GM21447 (cell line): ENCODE measurements around the gene TRIO.

Experiments
- ATAC-seq: cut with Tn5 transposase; IDR thresholded peaks from one replicate; pipeline ENCODE4 v1.9.1; 2021; ENCODE audit not compliant: unreplicated experiment

Gene TRIO

DNA sequence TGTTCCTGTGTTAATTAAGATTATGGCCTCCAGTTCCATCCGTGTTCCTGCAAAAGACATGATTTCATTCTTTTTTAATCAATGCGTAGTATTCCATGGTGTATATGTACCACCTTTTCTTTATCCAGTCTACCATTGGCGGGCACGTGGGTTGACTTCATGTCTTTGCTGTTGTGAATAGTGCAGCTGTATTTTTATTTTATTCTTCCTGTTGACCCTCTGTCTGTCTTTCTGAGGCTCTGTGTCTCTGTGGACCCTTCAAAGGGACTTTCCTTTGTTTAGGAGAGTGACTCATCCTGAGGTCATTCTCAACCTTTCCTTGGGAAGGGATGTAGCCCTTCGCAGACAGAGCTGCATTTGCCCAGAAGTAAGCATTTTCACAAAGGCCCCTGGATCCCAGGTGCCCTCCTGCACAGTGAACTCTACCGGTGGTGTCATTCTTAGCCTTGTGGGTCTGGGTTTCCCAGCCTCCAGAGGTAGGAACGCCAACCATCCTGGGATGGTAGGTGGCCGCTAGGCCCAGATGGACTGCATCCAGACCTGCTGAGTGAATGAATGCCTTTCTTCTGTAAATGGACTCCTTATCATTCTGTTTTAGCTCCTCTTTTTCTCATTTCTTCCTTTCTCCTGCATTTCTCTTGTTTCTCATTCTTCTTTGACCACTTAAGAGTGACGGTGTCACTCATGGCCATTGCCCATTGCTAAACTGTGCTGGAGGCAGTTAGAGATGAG, 22.4 kb downstream of the TRIO start:
- no peak for ATAC-seq

DNA sequence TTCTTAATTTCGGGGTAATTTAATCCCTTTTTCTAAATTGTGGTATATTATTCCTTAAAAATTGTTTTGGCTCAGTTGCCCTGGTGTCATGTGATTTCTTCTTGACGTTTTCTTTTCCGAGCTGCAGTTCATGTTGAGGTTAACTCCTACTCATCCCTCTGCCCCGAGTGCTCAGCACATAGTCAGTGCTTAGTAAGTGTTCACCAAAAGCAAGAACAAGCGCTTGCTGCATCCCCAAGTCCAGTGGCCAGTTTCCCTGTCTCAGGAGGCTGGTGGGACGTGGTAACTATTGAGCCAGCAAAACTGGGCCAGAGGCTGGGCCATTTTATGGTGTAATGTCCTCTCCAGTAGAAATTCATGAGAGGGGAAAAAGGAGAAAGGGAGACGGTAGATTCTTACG, 23.3 kb downstream of the TRIO start:
- no peak for ATAC-seq

DNA sequence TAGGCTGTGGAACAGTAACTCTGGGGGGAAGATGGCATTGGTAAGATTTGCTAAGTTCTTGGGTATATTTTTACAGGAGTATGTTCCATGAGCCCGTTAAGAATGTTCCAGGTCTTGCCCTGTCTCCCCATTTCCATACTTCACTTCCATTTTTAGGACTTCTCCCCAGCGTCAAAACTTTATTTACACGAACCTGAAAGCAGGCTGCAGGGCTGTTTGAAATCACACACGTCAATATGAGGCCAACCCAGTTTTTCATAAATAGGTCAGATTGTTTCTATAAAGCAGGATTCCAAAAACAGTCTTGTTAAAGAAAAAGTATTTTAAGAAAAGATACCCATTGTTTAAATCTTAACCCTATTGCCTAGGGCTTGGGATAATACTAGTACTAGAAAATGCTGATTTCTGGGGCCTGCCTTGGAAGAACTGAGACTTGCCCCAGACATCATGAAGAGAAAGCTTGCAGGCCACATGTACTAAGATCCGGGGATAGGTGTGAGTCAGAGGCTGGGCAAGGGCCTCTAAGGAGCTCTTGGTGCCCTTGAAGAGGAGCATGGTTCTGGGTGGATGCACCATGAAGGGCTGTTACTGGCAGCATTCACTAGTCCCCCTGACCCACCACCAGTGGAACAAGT, 24.2 kb downstream of the TRIO start:
- peak; percentile 34 for ATAC-seq

DNA sequence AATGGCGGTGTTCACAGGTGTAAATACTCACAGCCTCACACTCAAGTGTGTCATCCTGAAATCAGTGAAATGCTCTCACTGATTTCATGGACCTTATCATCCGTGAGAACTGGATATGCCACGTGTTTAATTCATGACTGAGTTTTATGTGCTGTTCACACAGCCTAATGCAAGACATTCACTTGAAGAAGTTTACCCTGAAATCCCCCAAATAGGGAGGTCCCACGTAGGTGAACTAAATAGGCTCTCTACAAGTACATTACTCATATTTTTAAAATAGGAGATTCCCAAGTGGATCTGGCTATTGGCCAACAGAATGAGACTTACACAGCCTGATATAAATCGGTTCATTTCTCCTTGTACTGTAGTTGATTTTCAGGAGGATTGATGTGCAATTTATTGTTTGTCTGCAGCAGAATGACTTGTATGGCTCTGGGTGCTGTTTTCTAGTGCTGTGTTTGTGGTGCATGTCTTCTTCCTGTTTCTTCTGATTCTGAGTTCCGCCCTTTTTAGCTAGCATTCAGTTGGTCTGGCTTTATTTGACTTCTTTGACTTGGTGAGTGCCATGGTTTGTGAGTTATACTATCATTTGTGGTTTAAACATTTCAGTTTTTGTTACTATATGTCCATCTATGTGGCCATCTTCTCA, 25.1 kb downstream of the TRIO start:
- ATAC-seq: peak; percentile 47

DNA sequence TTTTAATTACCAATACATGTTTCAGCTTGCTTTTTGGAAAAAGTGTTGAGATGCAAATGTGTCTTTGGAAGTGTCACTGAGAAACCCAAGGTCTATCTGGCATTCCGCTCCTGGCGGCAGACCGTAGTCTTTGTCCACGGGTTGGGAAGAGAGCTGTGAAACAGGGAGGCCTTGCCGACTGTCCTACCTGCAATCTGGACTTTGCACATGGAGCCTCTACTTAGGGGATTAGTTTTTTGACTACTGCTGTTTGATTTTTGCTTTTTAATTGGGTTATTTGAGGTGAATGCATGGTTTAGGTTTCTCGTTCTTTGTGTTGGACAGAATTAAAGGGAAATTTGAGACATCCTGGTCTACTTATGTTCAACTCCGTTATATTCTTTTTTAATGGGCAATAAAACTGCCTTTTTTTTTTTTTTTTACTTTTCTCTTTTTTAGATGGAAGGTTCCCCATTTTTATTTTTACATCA, 25.7 kb downstream of the TRIO start:
- peak; percentile 5 for ATAC-seq

DNA sequence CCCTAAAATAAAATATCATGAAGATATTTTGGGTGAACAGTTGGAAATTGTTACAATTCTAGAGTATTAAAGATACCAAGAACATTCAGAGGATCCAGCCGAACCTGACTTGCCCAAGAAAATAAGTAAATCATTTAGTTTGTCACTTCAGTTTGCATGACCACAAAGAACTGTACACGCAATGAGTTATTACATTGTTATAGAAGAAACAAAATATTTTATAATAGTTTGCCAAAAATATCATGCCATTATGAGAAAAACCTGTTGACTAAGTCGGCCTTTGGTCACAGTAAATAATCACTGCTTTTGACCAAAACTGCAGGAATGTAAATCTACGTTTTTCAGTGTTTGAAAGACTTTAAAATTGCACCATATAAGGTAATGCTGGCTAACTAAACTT, 27.9 kb downstream of the TRIO start:
- ATAC-seq: no peak

DNA sequence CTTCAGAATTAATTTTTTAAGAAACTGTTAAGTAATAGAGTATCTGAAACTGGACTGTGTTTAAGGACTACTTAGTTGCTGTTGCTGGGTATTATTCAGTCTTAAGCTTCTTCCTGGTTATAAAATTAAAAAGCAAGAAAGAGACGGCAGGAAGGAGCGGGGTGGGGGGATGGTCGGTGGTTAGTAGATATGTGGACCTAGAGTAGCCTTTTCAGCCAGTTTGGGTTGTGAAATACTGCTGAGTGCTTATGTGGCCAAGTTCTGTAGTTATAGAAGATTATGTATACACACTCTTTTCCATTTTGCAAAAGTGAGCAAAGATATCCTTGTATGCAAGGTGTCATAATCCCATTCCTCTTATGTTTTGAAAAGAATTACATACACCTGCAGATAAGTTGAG, 28.5 kb downstream of the TRIO start:
- ATAC-seq: peak; percentile 18

DNA sequence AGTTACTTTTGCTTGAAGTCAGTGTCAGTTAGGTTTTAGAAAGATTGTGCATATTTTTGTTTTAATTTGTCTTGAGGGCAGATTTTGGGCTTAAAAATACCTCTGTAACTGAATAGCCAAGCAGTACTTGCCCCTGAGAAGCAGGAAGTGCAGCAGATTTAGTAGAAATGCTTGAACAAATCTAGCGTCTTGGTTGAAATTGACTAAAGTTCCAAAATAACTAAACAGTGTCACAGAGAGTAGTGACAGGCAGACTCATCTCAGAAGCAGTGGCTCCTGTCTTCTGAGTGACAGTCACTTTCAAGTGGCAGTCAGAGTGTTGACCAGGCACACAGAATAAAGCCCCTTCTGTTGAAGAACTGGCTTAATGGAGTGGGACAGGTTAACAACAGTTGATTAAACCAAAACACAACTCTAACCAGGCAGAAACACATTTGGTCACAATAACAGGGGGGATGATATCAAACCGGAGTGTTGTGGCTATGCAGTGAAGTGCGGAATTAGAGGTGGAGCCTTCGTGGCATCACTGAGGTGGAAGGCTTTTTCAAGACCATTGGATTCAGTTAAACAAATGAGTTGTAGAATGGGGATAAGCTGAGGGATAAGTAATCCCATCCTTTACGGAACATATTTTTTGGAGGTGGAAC, 29.1 kb downstream of the TRIO start:
- ATAC-seq: peak; percentile 49

DNA sequence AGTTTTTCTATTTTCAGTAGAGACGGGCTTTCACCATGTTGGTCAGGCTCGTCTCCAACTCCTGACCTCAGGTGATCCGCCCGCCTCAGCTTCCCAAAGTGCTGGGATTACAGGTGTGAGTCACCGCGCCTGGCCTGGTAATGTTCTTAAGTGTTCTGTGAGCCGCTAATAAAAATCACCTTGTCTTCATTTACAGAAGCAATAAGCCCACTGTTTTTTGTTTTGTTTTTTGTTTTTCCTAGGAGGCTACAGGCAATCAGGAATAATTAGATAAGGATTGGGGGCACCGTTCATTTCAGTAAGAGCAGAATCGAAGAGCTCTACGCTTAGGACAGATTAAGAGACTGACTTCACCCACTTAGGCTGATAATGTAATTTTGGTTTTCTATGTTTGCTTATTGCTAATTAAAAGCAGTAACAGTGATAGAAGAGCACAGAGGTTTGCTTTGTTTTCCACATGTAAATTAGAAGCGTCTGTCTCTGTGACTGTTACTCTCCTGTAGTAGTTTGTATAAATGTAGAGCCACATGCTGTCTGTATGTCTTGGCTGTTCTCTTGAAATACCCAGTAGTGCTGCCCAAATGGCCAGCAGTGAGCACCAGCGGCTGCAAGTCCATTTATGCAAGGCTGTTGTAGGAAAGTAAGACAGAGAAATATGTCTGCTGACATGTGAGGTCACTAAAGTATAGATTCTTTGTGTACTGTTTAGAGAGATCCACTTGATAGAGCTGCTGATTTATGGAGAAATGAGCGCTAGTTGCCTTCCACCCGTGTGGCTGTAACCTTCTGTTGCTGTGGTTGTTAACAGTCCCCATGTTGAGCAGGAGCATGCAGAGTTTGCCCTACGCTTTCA, 30.5 kb downstream of the TRIO start:
- ATAC-seq: peak; percentile 7

DNA sequence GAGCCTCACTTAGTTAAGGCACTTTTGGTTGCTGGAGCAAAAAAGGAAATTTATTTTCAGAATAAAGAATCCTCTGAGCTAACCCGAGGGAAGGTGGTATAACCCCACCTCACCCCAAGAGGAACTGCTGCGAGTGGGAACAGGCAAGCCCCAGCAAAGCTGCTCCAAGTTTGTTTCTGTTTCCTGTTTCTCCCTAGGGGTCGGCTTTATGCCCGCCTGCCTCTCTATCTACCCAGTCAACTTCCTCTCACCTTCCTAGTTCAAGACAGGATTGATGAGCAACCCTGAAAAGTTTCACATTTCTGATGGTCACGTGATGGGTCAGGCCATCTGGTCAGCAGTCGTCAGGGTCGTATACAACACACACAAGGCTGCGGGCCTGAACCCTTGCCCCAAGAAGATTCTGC, 31.1 kb downstream of the TRIO start:
- ATAC-seq: peak; percentile 37

DNA sequence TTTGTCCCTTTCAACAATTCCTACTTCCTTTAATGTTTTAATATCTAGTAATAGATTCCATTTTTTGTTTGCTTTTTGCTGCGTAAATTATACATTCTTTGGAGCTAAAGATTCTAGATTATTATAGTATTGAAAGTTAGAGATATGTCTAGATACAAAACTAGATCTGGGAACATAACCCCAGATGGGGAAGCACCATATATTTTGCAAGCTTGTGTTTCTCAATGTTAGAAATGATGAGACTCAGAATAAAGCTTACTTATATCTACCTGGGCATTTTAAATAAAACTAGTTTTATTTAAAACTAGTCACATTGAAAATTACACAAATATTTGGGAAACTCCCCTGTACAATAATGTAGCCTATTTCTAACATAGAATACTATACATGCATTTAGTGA, 32.2 kb downstream of the TRIO start:
- ATAC-seq: no peak

DNA sequence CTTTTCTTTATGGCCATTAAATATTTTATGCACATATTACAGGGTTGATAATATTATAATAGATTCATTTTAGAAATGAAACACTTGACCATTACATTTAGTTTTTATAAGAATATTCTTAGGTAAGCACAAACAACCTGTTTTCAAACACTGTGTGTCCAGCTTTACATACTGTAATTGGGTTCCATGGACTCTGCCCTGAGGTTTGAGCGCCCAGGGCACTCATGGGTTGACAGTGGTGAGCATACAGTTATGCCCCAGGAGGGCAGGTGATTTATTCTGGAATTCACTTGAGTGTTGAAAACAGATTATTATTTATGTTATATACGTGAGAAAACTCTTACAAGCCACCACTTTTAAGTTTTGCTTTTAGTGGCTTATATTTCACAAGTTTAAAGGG, 33.7 kb downstream of the TRIO start:
- ATAC-seq: no peak

DNA sequence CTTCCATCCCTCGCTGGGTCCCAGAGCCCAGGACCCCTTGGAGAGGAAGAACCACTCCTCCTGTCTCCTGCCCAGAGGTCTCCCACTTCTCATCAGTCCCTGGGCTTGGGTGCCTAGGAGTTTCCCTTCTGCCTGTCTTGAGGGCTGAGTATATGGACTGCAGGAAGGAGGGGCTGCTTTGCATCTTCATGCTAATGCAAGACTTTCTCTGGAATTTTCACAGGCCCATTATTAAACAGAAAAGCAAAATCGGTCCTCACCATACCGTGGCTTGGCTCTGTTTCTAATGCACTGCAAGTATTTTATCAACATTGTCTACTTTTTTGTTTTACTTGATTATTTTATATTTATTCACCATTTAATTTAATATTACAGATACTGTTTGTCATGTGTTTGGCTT, 34.5 kb downstream of the TRIO start:
- ATAC-seq: no peak

DNA sequence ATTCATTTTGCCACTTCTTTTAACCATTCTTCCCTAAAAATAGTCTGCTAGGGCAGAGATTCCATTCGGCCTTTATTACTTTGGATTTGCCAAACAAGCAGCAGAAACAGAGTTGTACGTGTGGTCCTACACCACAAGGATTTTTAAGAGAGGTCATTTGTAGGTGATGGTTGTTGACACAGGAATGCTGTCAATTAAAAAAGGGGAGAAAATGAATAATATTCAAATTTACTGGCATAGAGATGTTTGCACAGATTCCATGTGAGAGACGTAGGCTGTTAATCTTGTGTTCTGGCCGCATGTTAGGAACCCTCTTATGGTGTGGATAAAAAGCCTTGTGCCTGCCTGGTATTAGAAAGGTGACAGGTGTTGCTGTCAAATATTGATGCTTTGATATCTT, 34.9 kb downstream of the TRIO start:
- ATAC-seq: no peak

DNA sequence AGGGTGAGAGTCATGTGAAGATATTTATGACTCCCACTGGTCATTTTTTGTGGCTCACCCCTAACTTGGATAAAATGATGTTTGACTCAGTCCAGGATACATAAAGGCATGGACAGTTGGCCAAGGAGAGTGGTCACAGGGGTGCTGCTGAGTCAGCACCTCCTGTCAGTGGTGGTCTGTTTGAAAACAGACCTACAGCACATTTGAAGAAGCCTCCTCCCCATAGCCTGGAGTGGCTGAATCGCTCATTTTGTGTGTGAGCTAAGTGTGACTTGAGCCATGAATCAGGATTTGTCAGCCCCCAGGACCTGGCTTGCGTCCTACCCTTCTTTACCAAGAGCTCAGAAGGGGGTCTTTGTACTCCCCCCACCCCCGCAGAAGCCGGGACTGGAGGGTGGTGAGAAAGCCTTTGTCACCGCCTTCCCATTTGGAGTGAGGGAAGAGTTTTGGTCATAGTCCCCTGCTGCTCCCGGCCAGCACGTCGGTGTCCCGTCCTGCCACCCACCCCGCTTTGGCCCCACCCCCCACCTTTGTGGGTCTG, 35.6 kb downstream of the TRIO start:
- ATAC-seq: no peak

DNA sequence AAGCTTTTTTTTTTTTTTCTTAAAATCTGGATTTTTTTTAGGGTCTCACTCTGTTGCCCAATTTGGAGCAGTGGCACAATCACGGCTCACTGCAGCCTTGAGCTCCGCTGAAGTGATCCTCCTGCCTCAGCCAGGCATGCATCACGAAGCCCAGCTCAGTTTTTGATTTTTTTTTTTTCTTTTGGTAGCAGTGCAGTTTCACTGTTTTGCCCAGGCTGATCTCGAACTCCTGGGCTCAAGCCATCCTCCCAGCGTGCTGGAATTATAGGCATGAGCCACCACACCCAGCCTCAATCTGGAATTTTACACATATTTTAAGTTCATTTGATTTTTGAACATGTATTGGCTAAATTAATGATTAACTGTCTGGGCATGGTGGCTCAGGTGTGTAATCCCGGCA, 36.3 kb downstream of the TRIO start:
- no peak for ATAC-seq

DNA sequence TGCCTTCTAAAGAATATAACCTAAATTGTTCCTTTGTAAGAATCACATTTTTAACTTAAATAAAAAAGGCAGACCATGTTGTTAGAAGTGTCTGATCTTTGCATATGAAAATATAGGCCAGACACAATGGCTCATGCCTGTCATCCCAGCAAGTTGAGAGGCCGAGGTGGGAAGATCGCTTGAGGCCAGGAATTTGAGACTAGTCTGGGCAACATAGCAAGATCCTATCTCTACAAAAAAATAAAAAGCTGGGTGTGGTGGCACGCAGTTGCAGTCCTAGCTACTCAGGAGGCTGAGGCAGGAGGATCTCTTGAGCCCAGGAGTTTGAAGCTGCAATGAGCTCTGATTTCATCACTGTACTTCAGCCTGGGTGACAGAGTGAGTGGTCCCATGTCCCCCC, 37.3 kb downstream of the TRIO start:
- no peak for ATAC-seq

DNA sequence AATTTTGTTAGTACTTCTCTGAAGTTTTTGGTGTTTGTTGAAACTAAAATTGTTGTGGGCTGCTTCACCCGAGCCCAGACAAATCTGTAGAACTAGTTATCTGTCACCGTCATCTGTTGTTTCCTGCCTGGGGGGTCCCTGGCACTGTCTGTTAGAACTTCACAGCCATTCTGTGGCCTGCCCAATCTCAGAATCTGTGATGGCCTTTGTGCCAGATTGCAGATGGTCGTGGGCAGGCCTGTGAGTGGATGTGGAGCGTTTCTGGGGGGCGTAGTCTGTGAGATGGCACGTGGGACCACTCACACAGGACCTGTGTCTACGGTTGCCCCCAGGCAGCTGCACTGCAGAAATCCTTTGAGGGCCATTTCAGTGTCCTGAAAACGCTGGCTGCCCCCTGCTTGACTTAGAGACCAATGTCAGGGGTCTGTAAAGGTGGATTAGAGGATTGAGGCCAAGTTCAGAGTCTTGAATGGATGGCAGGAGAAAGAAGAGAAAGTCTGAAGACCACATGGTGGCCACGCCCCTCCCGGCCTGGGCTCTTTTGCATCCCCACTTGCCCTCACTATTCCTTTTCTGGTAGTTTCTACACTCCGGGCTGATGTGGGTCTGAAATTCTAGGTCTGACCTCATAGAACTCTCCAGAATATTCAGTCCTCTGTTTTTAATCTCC, 38.3 kb downstream of the TRIO start:
- ATAC-seq: no peak

DNA sequence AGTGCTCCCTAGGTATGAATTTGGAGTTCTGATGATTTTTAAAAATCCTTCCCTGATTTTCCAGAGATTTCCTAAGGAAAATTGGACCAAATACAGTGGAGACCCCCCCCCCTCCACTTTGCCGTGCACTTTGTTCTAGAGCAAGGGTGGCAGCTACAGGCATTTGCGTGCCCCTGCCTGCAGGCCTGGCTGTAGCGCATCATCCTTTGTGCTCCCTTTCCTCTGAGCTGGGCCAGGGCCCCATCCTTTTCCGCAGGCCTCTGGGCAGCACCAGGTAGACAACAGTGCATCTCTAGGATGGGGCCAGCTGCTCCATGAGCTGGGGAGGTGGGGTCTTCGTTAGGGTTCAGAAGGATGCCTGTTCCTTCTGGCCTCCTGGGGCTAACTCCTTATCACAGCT, 39.6 kb downstream of the TRIO start:
- ATAC-seq: no peak
